ENCODE data around the gene OSTM1. TPM values are rescaled to one million over a fixed set of nuclear protein-coding genes. Genes with fewer than 3 reads are reported as not detected.
A peak's percentile ranks its signal among the peaks of the same experiment; 100 is the strongest.

The OSTM1 gene
- total and polyA plus RNA-seq, 2 of the 13 experiments (the other 11 are each of a cell fraction or from before 2014, with no cell fraction given): 8.7 to 20.5 TPM

- no peak for TF ChIP-seq HBP1 (CRISPR knock-in tag; IDR thresholded peaks at IDR 0.05; ENCODE audit: low read depth)
- TF ChIP-seq RBM39 (IDR thresholded peaks at IDR 0.05; ENCODE audit: low read depth, low read length, poor library complexity, severe bottlenecking): no peak
- TF ChIP-seq SKI (IDR thresholded peaks at IDR 0.05; ENCODE audit: partially characterized antibody): peak; percentile 29
- peak; percentile 64; the same call in 1 of the 2 replicates for TF ChIP-seq ZNF775 (CRISPR knock-in tag; IDR thresholded peaks at IDR 0.05; ENCODE audit: borderline replicate concordance)
- TF ChIP-seq MLX (CRISPR knock-in tag; IDR thresholded peaks at IDR 0.05): 0 out of 2 replicates have a peak, but pooled peaks have one; percentile 28
- 0 out of 2 replicates have a peak, but pooled peaks have one; percentile 40 for TF ChIP-seq PPARG (CRISPR knock-in tag; conservative IDR thresholded peaks at IDR 0.05)
- peak; percentile 83 for TF ChIP-seq DRAP1 (CRISPR knock-in tag; IDR thresholded peaks at IDR 0.05)
- TF ChIP-seq TGIF2 (CRISPR knock-in tag; IDR thresholded peaks at IDR 0.05): peak; percentile 38; the same call in 1 of the 2 replicates
- no peak for TF ChIP-seq KLF15 (CRISPR knock-in tag; IDR thresholded peaks at IDR 0.05; ENCODE audit: borderline replicate concordance)
- TF ChIP-seq CREM (IDR thresholded peaks at IDR 0.05): peak; percentile 47
- no peak for TF ChIP-seq CREM (CRISPR knock-in tag; IDR thresholded peaks at IDR 0.05)
- TF ChIP-seq ZNF772 (CRISPR knock-in tag; IDR thresholded peaks at IDR 0.05): peak; percentile 61; the same call in 1 of the 2 replicates
- TF ChIP-seq NFIC (IDR thresholded peaks at IDR 0.05; ENCODE audit: low read length): peak; percentile 74; the same call in 1 of the 2 replicates
- peak; percentile 86 for TF ChIP-seq GATAD2A (CRISPR knock-in tag; IDR thresholded peaks at IDR 0.05)
- peak; percentile 73 for TF ChIP-seq PATZ1 (CRISPR knock-in tag; IDR thresholded peaks at IDR 0.05)
- TF ChIP-seq ZSCAN9 (CRISPR knock-in tag; IDR thresholded peaks at IDR 0.05; ENCODE audit: borderline replicate concordance): 0 out of 2 replicates have a peak, but pooled peaks have one; percentile 17
- no peak for TF ChIP-seq ZBTB3 (CRISPR knock-in tag; IDR thresholded peaks at IDR 0.05; ENCODE audit: borderline replicate concordance, low read depth)
- TF ChIP-seq TEAD3 (CRISPR knock-in tag; optimal IDR thresholded peaks at IDR 0.05; ENCODE audit: borderline replicate concordance): peak; percentile 93
- peak; percentile 44; the same call in 1 of the 2 replicates for TF ChIP-seq GATAD1 (CRISPR knock-in tag; IDR thresholded peaks at IDR 0.05)
- TF ChIP-seq RXRB (CRISPR knock-in tag; IDR thresholded peaks at IDR 0.05; ENCODE audit: borderline replicate concordance): peak; percentile 54
- peak; percentile 54; the same call in 1 of the 2 replicates for TF ChIP-seq ZNF788 (CRISPR knock-in tag; IDR thresholded peaks at IDR 0.05; ENCODE audit: borderline replicate concordance)
- TF ChIP-seq YEATS2 (CRISPR knock-in tag; IDR thresholded peaks at IDR 0.05; ENCODE audit: borderline replicate concordance): 0 out of 2 replicates have a peak, but pooled peaks have one; percentile 23
- peak; percentile 38; the same call in 1 of the 2 replicates for TF ChIP-seq ZNF33A (CRISPR knock-in tag; IDR thresholded peaks at IDR 0.05; ENCODE audit: borderline replicate concordance)
- no peak for TF ChIP-seq ZNF431 (CRISPR knock-in tag; IDR thresholded peaks at IDR 0.05; ENCODE audit: borderline replicate concordance, low read depth)
- TF ChIP-seq ERF (CRISPR knock-in tag; IDR thresholded peaks at IDR 0.05): peak; percentile 56; the same call in 1 of the 2 replicates
- TF ChIP-seq SMAD9 (CRISPR knock-in tag; IDR thresholded peaks at IDR 0.05): no peak
- no peak for TF ChIP-seq CENPT (CRISPR knock-in tag; IDR thresholded peaks at IDR 0.05; ENCODE audit: low read depth)
- no peak for TF ChIP-seq TCF12 (IDR thresholded peaks at IDR 0.05)
- no peak for TF ChIP-seq TCF12 (CRISPR knock-in tag; IDR thresholded peaks at IDR 0.05)
Measured at GRCh38 chr6:108001696-108002231, 72.8 kb downstream of the OSTM1 start (continued).
